ENCODE results near the gene GPR108. TPM values are rescaled to one million over a fixed set of nuclear protein-coding genes. Genes with fewer than 3 reads are reported as not detected.

The GPR108 gene
- polyA plus RNA-seq, 1 donor (not counting 4 experiments of a cell fraction or from before 2014, with no cell fraction given), result 57.7 TPM

DNA sequence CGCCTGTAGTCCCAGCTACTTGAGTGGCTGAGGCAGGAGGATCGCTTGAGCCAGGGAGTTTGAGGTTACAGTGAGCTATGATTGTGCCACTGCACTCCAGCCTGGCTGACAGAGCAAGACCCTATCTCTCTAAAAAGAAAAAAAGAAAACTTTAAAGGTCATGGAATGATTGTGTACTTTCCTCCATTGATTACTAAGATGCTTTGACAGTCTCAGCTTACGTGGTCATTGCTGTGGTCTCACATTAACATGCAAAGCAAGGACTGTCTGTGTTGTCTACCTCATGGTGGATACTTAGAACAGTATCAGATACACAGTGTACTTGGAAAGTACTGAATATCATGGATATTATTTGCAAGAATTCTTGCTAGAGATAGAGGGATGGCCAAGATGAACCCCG, 53.4 kb downstream of the GPR108 start:
- Histone ChIP-seq H4K20me1 (ENCODE audit: control insufficient read depth, extremely low read depth, insufficient read depth, low read length) (no peaks in the 10 kb centered on the region), H3K36me3 (ENCODE audit: control insufficient read depth in 2 of 2, extremely low read depth in 1 of 2, insufficient read depth in 2 of 2, low read length in 2 of 2) (no peaks in the 10 kb centered on the region), H3K27ac (ENCODE audit: control insufficient read depth, insufficient read depth, low read length) (no peak overlapping the region), H3K4me2 (ENCODE audit: control insufficient read depth, extremely low read depth, insufficient read depth, low read depth, low read length) (no peak overlapping the region), H3K9me1 (ENCODE audit: control insufficient read depth, extremely low read depth, insufficient read depth, low read length) (no peaks in the 10 kb centered on the region), H3K9ac (ENCODE audit: control insufficient read depth, extremely low read depth, insufficient read depth, low read length) (no peak overlapping the region), H3K79me2 (ENCODE audit: control insufficient read depth, insufficient read depth, low read length) (no peaks in the 10 kb centered on the region), H3K27me3 (ENCODE audit: control insufficient read depth, extremely low read depth, insufficient read depth, low read length) (no peaks in the 10 kb centered on the region), H3K9me3 (ENCODE audit: control insufficient read depth, low read depth, low read length) (no peaks in the 10 kb centered on the region), H3K4me3 (ENCODE audit: control insufficient read depth in 2 of 3, extremely low read depth in 1 of 3, insufficient read depth in 2 of 3, low read depth in 1 of 3, low read length in 3 of 3) (no peak overlapping the region), H3K4me1 (ENCODE audit: control insufficient read depth, extremely low read depth, insufficient read depth, low read length) (no peaks in the 10 kb centered on the region), H2AFZ (ENCODE audit: control insufficient read depth, low read length) (no peak overlapping the region)
- TF ChIP-seq, protein P1, sequence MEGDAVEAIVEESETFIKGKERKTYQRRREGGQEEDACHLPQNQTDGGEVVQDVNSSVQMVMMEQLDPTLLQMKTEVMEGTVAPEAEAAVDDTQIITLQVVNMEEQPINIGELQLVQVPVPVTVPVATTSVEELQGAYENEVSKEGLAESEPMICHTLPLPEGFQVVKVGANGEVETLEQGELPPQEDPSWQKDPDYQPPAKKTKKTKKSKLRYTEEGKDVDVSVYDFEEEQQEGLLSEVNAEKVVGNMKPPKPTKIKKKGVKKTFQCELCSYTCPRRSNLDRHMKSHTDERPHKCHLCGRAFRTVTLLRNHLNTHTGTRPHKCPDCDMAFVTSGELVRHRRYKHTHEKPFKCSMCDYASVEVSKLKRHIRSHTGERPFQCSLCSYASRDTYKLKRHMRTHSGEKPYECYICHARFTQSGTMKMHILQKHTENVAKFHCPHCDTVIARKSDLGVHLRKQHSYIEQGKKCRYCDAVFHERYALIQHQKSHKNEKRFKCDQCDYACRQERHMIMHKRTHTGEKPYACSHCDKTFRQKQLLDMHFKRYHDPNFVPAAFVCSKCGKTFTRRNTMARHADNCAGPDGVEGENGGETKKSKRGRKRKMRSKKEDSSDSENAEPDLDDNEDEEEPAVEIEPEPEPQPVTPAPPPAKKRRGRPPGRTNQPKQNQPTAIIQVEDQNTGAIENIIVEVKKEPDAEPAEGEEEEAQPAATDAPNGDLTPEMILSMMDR (optimal IDR thresholded peaks at IDR 0.05 in 1 of 3, IDR thresholded peaks at IDR 0.05 in 1 of 3, conservative IDR thresholded peaks at IDR 0.05 in 1 of 3; ENCODE audit: extremely low read depth in 1 of 3, insufficient read depth in 2 of 3, low read length in 3 of 3), result no peak
- no peak for TF ChIP-seq EZH2 (IDR thresholded peaks at IDR 0.05; ENCODE audit: low read length)
- FAIRE-seq, result no peak
- dilution Hi-C loops (cut with MboI; ENCODE audit: extremely low pct_ligation_motif_present, low sequenced_read_pairs), result no loop called here
- no peak for DNase-seq (ENCODE audit: low read depth, low spot score)

DNA sequence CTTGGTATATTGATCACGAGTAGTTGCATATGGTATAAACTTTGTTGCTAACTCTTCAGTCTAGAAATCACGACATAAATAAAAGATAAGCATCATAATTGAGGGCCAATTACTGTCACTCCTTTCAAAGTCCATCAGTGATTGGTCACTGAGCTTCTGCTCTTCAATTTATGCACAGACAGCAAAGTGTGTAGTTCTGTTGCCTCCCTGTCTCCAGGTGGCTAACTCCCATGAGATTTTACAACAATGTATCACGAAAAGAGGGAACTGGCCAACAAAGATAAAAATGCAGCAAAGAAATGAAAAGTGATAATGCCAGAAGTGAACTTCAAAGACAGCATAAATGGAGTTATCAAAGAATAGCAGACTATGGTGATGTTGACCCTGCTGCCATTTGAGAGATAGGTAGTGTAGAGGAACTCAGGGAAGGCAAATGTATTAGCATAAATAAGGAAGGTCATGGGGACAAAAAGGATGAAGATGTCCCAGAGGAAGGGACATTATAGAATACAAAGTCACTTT, 54.7 kb downstream of the GPR108 start:
- H3K36me3 ChIP-seq (ENCODE audit: control insufficient read depth in 2 of 2, extremely low read depth in 1 of 2, insufficient read depth in 2 of 2, low read length in 2 of 2), result no peaks in the 10 kb centered on the region
- no peak for TF ChIP-seq EZH2 (IDR thresholded peaks at IDR 0.05; ENCODE audit: low read length)
- TF ChIP-seq, protein P1 (optimal IDR thresholded peaks at IDR 0.05 in 1 of 3, IDR thresholded peaks at IDR 0.05 in 1 of 3, conservative IDR thresholded peaks at IDR 0.05 in 1 of 3; ENCODE audit: extremely low read depth in 1 of 3, insufficient read depth in 2 of 3, low read length in 3 of 3), result no peak
- no peak overlapping the region for H3K4me2 ChIP-seq (ENCODE audit: control insufficient read depth, extremely low read depth, insufficient read depth, low read depth, low read length)
- H3K27me3 ChIP-seq (ENCODE audit: control insufficient read depth, extremely low read depth, insufficient read depth, low read length), result no peaks in the 10 kb centered on the region
- FAIRE-seq (no peak), DNase-seq (ENCODE audit: low read depth, low spot score) (no peak)
- H2AFZ ChIP-seq (ENCODE audit: control insufficient read depth, low read length), result no peak overlapping the region
- H3K9ac ChIP-seq (ENCODE audit: control insufficient read depth, extremely low read depth, insufficient read depth, low read length), result no peak overlapping the region
- no peak overlapping the region for H3K4me3 ChIP-seq (ENCODE audit: control insufficient read depth in 2 of 3, extremely low read depth in 1 of 3, insufficient read depth in 2 of 3, low read depth in 1 of 3, low read length in 3 of 3)
- no peaks in the 10 kb centered on the region for H4K20me1 ChIP-seq (ENCODE audit: control insufficient read depth, extremely low read depth, insufficient read depth, low read length)
- no peaks in the 10 kb centered on the region for H3K9me1 ChIP-seq (ENCODE audit: control insufficient read depth, extremely low read depth, insufficient read depth, low read length)
- no peaks in the 10 kb centered on the region for H3K4me1 ChIP-seq (ENCODE audit: control insufficient read depth, extremely low read depth, insufficient read depth, low read length)
- dilution Hi-C loops (cut with MboI; ENCODE audit: extremely low pct_ligation_motif_present, low sequenced_read_pairs), result no loop called here
- no peaks in the 10 kb centered on the region for H3K79me2 ChIP-seq (ENCODE audit: control insufficient read depth, insufficient read depth, low read length)
- H3K27ac ChIP-seq (ENCODE audit: control insufficient read depth, insufficient read depth, low read length), result no peak overlapping the region
- H3K9me3 ChIP-seq (ENCODE audit: control insufficient read depth, low read depth, low read length), result no peaks in the 10 kb centered on the region

All from keratinocyte (primary cell).